ENCODE data around the gene PARD6A.

PARD6A gene

GRCh38 chr16:67661886-67662652 lies 1.3 kb downstream of the PARD6A start:
- TF ChIP-seq, protein P1, sequence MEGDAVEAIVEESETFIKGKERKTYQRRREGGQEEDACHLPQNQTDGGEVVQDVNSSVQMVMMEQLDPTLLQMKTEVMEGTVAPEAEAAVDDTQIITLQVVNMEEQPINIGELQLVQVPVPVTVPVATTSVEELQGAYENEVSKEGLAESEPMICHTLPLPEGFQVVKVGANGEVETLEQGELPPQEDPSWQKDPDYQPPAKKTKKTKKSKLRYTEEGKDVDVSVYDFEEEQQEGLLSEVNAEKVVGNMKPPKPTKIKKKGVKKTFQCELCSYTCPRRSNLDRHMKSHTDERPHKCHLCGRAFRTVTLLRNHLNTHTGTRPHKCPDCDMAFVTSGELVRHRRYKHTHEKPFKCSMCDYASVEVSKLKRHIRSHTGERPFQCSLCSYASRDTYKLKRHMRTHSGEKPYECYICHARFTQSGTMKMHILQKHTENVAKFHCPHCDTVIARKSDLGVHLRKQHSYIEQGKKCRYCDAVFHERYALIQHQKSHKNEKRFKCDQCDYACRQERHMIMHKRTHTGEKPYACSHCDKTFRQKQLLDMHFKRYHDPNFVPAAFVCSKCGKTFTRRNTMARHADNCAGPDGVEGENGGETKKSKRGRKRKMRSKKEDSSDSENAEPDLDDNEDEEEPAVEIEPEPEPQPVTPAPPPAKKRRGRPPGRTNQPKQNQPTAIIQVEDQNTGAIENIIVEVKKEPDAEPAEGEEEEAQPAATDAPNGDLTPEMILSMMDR (IDR thresholded peaks at IDR 0.05; ENCODE audit: control insufficient read depth, extremely low read depth, insufficient read depth), result no peak
- DNase-seq (ENCODE audit: low read depth), result no peak
- peak overlapping the region; percentile 57 for H3K4me3 ChIP-seq (ENCODE audit: low read depth, low read length)

GRCh38 chr16:67662653-67663010 lies 1.9 kb downstream of the PARD6A start:
- TF ChIP-seq, protein P1 (IDR thresholded peaks at IDR 0.05; ENCODE audit: control insufficient read depth, extremely low read depth, insufficient read depth), result no peak
- DNase-seq (ENCODE audit: low read depth), result no peak
- H3K4me3 ChIP-seq (ENCODE audit: low read depth, low read length), result no peak overlapping the region

DNA sequence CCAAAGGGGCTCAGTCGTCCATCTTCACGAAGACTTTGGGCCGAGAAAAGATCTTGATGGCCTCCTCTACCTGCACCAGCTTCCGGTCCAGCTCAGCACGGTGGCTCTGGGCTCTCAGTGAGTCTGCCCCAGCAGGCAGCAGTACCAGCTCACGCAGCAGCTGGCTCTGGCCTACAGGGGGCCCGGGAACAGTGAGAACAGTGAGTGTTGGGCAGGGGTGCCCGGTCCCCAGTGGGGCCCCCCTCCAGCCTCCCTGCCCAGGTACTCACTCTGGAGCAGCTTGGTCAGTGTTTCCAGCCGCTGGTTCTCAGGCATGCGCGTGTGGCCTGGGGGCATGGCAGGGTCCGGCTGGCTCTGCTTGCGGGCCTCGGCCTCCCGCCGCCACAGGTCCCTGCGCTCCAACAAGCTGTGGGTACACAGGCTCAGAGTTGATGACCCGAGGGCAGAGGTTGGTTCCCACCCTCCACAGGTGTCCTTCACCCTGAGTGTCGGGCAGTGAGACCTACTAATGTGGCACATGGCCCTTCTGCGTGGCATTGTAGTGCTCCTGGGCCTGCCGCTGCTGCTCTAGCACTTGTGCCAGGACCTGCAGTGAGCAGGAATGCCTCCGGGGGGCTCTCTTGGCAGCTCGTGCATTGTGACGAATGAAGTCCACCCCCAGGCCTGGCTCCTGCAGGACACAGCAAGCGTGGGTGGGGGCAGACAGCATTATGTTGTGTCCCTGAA lies 2.6 kb downstream of the PARD6A start:
- DNase-seq (ENCODE audit: low read depth), result no peak
- TF ChIP-seq, protein P1 (IDR thresholded peaks at IDR 0.05; ENCODE audit: control insufficient read depth, extremely low read depth, insufficient read depth), result 0 out of 2 replicates have a peak, but pooled peaks have one; percentile 15
- H3K4me3 ChIP-seq (ENCODE audit: low read depth, low read length), result no peak overlapping the region

DNA sequence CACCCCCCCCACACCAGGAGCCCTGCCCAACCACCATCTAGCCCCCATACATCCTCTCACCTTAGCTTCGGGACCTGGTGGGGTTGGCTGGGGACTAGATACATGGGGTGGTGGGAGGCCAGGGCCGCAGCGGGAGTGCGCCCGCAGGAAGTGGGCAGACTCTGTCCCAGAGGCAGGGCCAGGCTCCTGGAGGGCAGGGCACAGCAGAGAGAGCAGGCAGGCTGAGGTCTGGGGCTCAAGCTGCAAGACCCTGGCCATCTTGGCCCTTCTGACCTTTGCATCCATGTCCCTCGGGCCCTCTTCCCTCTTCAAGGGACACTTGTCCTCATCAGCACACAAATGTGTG lies 3.1 kb downstream of the PARD6A start:
- DNase-seq (ENCODE audit: low read depth), result no peak
- TF ChIP-seq, protein P1 (IDR thresholded peaks at IDR 0.05; ENCODE audit: control insufficient read depth, extremely low read depth, insufficient read depth), result no peak
- no peak overlapping the region for H3K4me3 ChIP-seq (ENCODE audit: low read depth, low read length)

- TF ChIP-seq, protein P1 (IDR thresholded peaks at IDR 0.05; ENCODE audit: control insufficient read depth, extremely low read depth, insufficient read depth), result no peak
- H3K4me3 ChIP-seq (ENCODE audit: low read depth, low read length), result no peak overlapping the region
- no peak for DNase-seq (ENCODE audit: low read depth)
Measured at GRCh38 chr16:67664258-67664657, 3.5 kb downstream of the PARD6A start.

- H3K4me3 ChIP-seq (ENCODE audit: low read depth, low read length), result no peak overlapping the region
- no peak for DNase-seq (ENCODE audit: low read depth)
- TF ChIP-seq, protein P1 (IDR thresholded peaks at IDR 0.05; ENCODE audit: control insufficient read depth, extremely low read depth, insufficient read depth), result no peak
Measured at GRCh38 chr16:67664871-67665270, 4.1 kb downstream of the PARD6A start.
